Neuron (in vitro differentiated cells): ENCODE results near the gene SKI.
"Not testable (repeated sequence)": the region's sequence is repeated elsewhere in the genome, so short reads cannot be mapped to it uniquely, and the experiment has no call there.

ENCODE experiments used
- H2AFZ ChIP-seq: one replicate; pipeline ENCODE4 v1.6.1; 2013; ENCODE audit warnings: low read depth, mild to moderate bottlenecking, inconsistent platforms, low read length, moderate library complexity
- H3K27me3 ChIP-seq: one replicate; pipeline ENCODE4 v1.6.1; 2013; ENCODE audit warnings: low read length; ENCODE audit not compliant: insufficient read depth
- H3K36me3 ChIP-seq: one replicate; pipeline ENCODE4 v1.6.1; 2013; ENCODE audit warnings: low read length; ENCODE audit not compliant: insufficient read depth
- H3K4me1 ChIP-seq: one replicate; pipeline ENCODE4 v1.6.1; 2013; ENCODE audit warnings: low read length; ENCODE audit not compliant: insufficient read depth
- H3K4me3 ChIP-seq: 2 replicates; pipeline ENCODE4 v1.5.1; 2013; ENCODE audit warnings: mild to moderate bottlenecking, low read length, moderate library complexity
- H3K9me3 ChIP-seq: one replicate; pipeline ENCODE4 v1.6.1; 2013; ENCODE audit warnings: low read length

Gene SKI

DNA sequence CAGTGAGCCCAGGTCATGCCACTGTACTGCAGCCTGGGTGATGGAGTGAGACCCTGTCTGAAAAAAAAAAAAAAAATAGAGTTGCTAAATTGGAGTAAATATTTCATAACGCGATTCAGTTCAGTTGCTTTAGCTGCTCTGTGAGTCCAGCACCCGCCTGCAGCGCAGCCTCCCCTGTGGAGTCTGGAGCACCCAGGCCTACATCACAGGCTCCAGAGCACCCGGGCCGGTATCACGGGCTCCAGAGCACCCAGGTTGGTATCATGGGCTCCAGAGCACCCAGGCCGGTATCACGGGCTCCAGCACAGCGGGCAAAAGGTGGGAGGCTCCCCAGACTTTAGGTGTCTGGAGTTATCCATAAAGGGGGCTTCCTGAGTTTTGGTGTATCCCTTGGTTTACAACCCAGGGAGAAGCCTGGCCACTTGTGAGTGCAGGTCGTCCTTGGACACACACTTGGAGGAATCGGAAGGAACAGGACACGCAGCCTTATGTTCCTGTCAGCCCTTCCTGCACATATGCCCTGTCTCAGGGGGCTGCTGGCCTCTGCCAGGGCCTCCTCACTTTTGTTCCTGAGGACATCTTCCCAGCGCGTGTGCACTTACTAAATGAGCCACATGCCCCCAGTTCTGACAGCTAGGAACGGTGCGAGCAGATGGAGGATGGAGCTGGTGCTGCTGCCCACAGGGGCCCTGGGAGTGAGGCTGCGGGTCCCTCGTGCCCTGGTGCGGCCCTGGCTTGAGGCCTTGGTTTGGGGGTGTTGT lies 25.1 kb downstream of the SKI start:
- H3K27me3 ChIP-seq: no peaks in the 10 kb centered on the region
- no peaks in the 10 kb centered on the region for H3K36me3 ChIP-seq

GRCh38 chr1:2253797-2254480 lies 25.8 kb downstream of the SKI start:
- no peak overlapping the region for H3K4me3 ChIP-seq
- H3K4me1 ChIP-seq: peaks cover 17% of the 10 kb centered on the region
- no peaks in the 10 kb centered on the region for H3K36me3 ChIP-seq
- no peak overlapping the region for H2AFZ ChIP-seq
- no peaks in the 10 kb centered on the region for H3K9me3 ChIP-seq
- no peaks in the 10 kb centered on the region for H3K27me3 ChIP-seq

More for the DNA sequence above, 25.1 kb downstream of the SKI start:
- no peak overlapping the region for H3K4me3 ChIP-seq
- peaks cover 22% of the 10 kb centered on the region for H3K4me1 ChIP-seq
- H3K9me3 ChIP-seq: no peaks in the 10 kb centered on the region
- no peak overlapping the region for H2AFZ ChIP-seq

DNA sequence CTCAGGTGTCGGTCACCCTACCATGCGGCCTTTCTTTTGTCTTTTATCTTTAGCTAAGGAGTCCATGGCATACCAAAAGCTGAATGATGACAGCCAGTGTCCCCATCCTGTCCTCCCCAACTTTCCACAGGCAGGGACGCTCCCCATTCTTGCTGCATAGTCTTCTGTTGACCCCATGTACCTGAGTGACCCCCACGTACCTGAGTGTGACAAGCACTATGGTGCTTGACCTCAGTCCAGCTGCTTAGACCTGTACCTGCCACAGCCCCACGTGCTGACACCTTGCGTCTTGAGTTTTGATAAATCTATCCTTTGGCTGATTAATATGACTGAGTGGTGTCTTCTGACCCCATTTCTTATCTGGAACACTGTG lies 26.9 kb downstream of the SKI start:
- Histone ChIP-seq H3K36me3 (no peaks in the 10 kb centered on the region), H3K27me3 (no peaks in the 10 kb centered on the region), H3K9me3 (no peaks in the 10 kb centered on the region), H3K4me1 (peaks cover 7% of the 10 kb centered on the region), H2AFZ (no peak overlapping the region), H3K4me3 (no peak overlapping the region)

DNA sequence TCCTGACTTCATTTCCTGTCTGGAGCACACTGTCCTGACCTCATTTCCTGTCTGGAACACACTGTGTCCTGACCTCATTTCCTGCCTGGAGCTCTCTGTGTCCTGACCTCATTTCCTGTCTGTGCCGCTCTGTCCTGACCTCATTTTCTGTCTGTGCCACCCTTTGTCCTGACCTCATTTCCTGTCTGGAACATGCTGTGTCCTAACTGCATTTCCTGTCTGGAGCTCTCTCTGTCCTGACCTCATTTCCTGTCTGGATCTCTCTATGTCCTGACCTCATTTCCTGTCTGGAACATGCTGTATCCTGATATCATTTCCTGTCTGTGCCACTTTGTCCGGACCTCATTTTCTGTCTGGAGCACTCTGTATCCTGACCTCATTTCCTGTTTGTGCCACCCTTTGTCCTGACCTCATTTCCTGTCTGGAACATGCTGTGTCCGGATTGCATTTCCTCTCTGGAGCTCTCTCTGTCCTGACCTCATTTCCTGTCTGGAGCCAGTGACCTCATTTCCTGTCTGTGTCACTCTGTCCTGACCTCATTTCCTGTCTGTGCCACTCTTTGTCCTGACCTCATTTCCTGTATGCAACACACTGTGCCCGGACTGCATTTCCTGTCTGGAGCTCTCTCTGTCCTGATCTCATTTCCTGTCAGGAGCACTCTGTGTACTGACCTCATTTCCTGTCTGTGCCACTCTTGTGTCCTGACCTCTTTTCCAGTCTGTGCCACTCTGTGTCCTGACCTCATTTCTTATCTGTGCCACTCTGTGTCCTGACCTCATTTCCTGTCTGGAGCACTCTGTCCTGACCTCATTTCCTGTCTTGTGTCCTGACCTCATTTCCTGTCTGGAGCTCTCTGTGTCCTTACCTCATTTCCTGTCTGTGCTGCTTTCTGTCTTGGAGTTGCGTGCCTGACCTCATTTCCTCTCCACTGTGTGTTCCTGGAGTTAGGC lies 27.6 kb downstream of the SKI start:
- Histone ChIP-seq H3K27me3 (no peaks in the 10 kb centered on the region), H3K4me3 (no peak overlapping the region), H3K4me1 (peaks cover 2% of the 10 kb centered on the region), H3K36me3 (no peaks in the 10 kb centered on the region), H2AFZ (no peak overlapping the region), H3K9me3 (no peaks in the 10 kb centered on the region)

DNA sequence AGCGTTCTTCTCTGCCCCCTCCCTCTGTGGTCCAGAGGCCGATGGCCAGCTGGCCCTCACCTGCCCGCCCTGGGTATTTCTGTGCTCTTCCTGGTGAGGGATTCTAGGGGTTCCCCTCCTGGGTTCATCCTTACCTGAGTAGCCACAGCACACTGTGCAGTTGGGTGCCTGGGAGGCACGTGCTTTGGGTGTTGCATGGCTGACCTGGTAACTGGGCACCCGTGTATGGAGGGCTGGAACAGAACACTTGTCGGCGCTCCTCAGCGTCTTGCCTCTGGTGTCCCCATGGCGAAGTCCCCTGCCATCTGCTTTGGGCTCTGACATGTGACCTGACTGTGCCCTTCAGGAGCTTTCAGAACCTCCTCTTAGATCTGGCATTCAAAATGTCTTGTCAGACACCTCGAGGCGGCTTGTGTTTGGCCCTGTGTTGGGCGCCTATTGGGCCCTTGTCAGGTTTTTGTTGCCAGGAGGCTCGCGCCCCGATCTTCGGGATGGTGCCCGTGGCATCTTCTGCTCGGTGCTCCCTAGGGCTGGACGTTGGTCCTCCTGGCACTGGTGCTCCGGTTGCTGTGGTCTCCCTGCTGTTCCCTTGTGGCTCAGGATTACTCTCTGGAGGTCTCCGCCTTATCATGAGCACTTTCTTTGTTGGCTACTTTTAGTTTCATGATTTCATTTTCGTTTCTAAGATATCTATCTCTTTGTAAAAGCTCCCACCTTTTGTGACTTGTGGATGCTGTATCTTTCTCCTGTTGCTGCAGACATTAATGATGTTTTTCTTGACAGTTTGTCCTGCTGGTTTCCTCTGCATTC lies 28.5 kb downstream of the SKI start:
- no peak overlapping the region for H3K4me3 ChIP-seq
- H3K9me3 ChIP-seq: no peaks in the 10 kb centered on the region
- peaks cover 2% of the 10 kb centered on the region for H3K4me1 ChIP-seq
- no peak overlapping the region for H2AFZ ChIP-seq
- H3K36me3 ChIP-seq: no peaks in the 10 kb centered on the region
- no peaks in the 10 kb centered on the region for H3K27me3 ChIP-seq

DNA sequence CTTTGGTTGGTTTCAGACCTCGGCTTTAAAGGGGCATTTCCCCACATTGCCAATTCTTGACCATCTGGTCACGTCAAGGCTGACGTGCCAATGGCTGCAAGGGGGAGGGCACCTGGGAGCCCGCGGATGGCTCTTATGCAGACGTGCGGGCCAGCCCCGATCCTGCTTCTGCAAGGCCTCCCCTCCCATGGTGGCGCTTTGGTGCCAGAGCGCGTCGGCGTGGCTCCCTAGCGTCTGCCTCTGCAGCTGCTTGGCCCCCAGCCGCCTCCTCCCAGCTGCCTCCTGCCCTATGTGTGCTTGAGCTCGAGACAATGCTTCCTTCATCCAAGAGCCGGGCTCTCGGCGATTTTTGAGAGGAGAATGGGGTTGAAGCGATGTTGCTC lies 29.1 kb downstream of the SKI start:
- no peaks in the 10 kb centered on the region for H3K9me3 ChIP-seq
- H2AFZ ChIP-seq: no peak overlapping the region
- H3K36me3 ChIP-seq: no peaks in the 10 kb centered on the region
- H3K27me3 ChIP-seq: no peaks in the 10 kb centered on the region
- H3K4me3 ChIP-seq: no peak overlapping the region
- peaks cover 2% of the 10 kb centered on the region for H3K4me1 ChIP-seq

GRCh38 chr1:2258122-2258681 lies 30.1 kb downstream of the SKI start:
- Histone ChIP-seq H3K4me3 (no peak overlapping the region), H3K4me1 (peaks cover 2% of the 10 kb centered on the region), H3K36me3 (no peaks in the 10 kb centered on the region), H3K27me3 (no peaks in the 10 kb centered on the region), H2AFZ (no peak overlapping the region), H3K9me3 (no peaks in the 10 kb centered on the region)

GRCh38 chr1:2258996-2259395 lies 30.9 kb downstream of the SKI start:
- Histone ChIP-seq H3K27me3 (no peaks in the 10 kb centered on the region), H3K9me3 (no peaks in the 10 kb centered on the region), H3K4me3 (no peak overlapping the region), H3K4me1 (peaks cover 2% of the 10 kb centered on the region), H3K36me3 (no peaks in the 10 kb centered on the region), H2AFZ (no peak overlapping the region)

- H3K27me3 ChIP-seq: no peaks in the 10 kb centered on the region
- H3K4me3 ChIP-seq: no peak overlapping the region
- H3K36me3 ChIP-seq: no peaks in the 10 kb centered on the region
- H3K9me3 ChIP-seq: no peaks in the 10 kb centered on the region
- H2AFZ ChIP-seq: no peak overlapping the region
- peaks cover 2% of the 10 kb centered on the region for H3K4me1 ChIP-seq
Measured at GRCh38 chr1:2259668-2260402, 31.7 kb downstream of the SKI start.

DNA sequence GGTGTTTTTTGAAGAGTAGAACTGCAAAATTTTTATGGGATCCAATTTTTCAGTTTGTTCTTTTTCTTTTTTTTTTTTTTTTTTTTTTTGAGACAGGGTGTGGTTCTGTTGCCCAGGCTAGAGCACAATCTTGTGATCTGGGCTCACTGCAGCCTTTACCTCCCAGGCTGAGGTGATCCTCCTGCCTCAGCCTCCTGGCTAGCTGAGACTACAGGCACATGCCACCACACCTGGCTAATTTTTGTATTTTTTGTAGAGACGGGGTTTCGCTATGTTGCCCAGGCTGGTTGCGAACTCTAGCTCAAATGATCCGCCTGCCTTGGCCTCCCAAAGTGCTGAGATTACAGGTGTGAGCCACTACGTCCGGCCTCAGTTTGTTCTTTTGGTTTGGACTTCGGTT lies 32.4 kb downstream of the SKI start:
- H3K27me3 ChIP-seq, H3K4me1 ChIP-seq, H3K9me3 ChIP-seq, H3K36me3 ChIP-seq, H3K4me3 ChIP-seq, H2AFZ ChIP-seq: not testable (repeated sequence)

- no peaks in the 10 kb centered on the region for H3K27me3 ChIP-seq
- H3K36me3 ChIP-seq: no peaks in the 10 kb centered on the region
- peaks cover 2% of the 10 kb centered on the region for H3K4me1 ChIP-seq
- no peak overlapping the region for H2AFZ ChIP-seq
- no peak overlapping the region for H3K4me3 ChIP-seq
- H3K9me3 ChIP-seq: no peaks in the 10 kb centered on the region
Measured at GRCh38 chr1:2260917-2261316, 32.8 kb downstream of the SKI start.
